Uterus (tissue), 4 donors: ENCODE results near the gene FBXO17. TPM values are rescaled to one million over a fixed set of nuclear protein-coding genes. Genes with fewer than 3 reads are reported as not detected.

Experiments
- DNase-seq, 2 donors: peaks; one replicate each; pipeline ENCODE4 v3.0.0-alpha.2; 2019 to 2020
- H3K27ac ChIP-seq, 2 donors: fragments of 200-600 bp; sonication (generic); 1 replicate in 1 of 2; 2 replicates in 1 of 2; pipeline ENCODE4 v1.5.1; 2016 to 2018
- H3K27me3 ChIP-seq, 2 donors: fragments of 200-600 bp; sonication (generic); one replicate each; pipeline ENCODE4 v1.5.1; 2018 to 2019; ENCODE audit warnings: control low read depth in 1 of 2
- H3K36me3 ChIP-seq, 2 donors: fragments of 200-600 bp; sonication (generic); one replicate each; pipeline ENCODE4 v1.5.1; 2019; ENCODE audit warnings: control low read depth in 1 of 2
- H3K4me1 ChIP-seq, 2 donors: fragments of 200-600 bp; sonication (generic); one replicate each; pipeline ENCODE4 v1.5.1; 2018 to 2019; ENCODE audit warnings: control low read depth in 1 of 2
- H3K4me3 ChIP-seq, 2 donors: fragments of 200-600 bp; sonication (generic); 1 replicate in 1 of 2; 2 replicates in 1 of 2; pipeline ENCODE4 v1.5.1; 2018 to 2019; ENCODE audit warnings: mild to moderate bottlenecking in 1 of 2
- H3K9me3 ChIP-seq, 2 donors: fragments of 200-600 bp; sonication (generic); one replicate each; pipeline ENCODE4 v1.5.1; 2019; ENCODE audit warnings: control low read depth in 1 of 2
- CTCF ChIP-seq, 4 experiments: fragments of 200-600 bp in 2 of 4; fragments of 450-650 bp in 2 of 4; sonication (generic) in 2 of 4; IDR thresholded peaks; one replicate each; pipeline ENCODE4 v1.5.1; 2016 to 2019; ENCODE audit warnings: antibody characterized with exemption in 4 of 4, mild to moderate bottlenecking in 2 of 4, moderate library complexity in 1 of 4
- POLR2A ChIP-seq, 2 donors: fragments of 450-650 bp; IDR thresholded peaks; one replicate each; pipeline ENCODE4 v1.6.1; 2016; ENCODE audit warnings: antibody characterized with exemption in 2 of 2, mild to moderate bottlenecking in 1 of 2, moderate library complexity in 1 of 2
- intact Hi-C: fragments of 100-400 bp; cut with DNase I; formaldehyde crosslinking; loops from one replicate; pipeline ENCODE4 v1.15.1; 2023; ENCODE audit warnings: low total_unique reads
- total RNA-seq, 4 donors: library from RNA; depleted of rRNA in 3 of 4; stranded (reverse); fragments of >200 nt in 3 of 4; gene quantifications; one replicate each; pipeline versions ENCODE4 v1.1.0 to v1.2.4, GENCODE V29; 2014 to 2023
- donor health status: DM: yes; HTN: yes; CAD: no.

The FBXO17 gene
- total RNA-seq, 4 donors from 2014 or later = 3.8 to 47.6 (median 36.7) TPM

GRCh38 chr19:39017026-39017425 lies 41.5 kb upstream of the FBXO17 start:
- Histone ChIP-seq H3K27ac (no peak overlapping the region), H3K4me1 (no peaks in the 10 kb centered on the region), H3K4me3 (no peak overlapping the region), H3K27me3 (no peaks in the 10 kb centered on the region), H3K36me3 (no peaks in the 10 kb centered on the region), H3K9me3 (no peaks in the 10 kb centered on the region)
- intact Hi-C loops = no loop called here
- DNase-seq = no peak
- TF ChIP-seq CTCF (IDR thresholded peaks at IDR 0.05) (no peak), POLR2A (IDR thresholded peaks at IDR 0.05) (no peak)

GRCh38 chr19:39014037-39014436 lies 38.5 kb upstream of the FBXO17 start:
- Histone ChIP-seq H3K27ac (no peak overlapping the region), H3K27me3 (no peaks in the 10 kb centered on the region), H3K4me1 (no peaks in the 10 kb centered on the region), H3K36me3 (no peaks in the 10 kb centered on the region), H3K9me3 (no peaks in the 10 kb centered on the region), H3K4me3 (no peak overlapping the region)
- no peak for DNase-seq
- intact Hi-C loops = no loop called here
- TF ChIP-seq POLR2A (IDR thresholded peaks at IDR 0.05) = no peak
- TF ChIP-seq CTCF (IDR thresholded peaks at IDR 0.05) = no peak

- Histone ChIP-seq H3K36me3 (no peaks in the 10 kb centered on the region), H3K27ac (no peak overlapping the region), H3K9me3 (no peaks in the 10 kb centered on the region), H3K27me3 (no peaks in the 10 kb centered on the region), H3K4me3 (no peak overlapping the region), H3K4me1 (no peaks in the 10 kb centered on the region)
- no peak for DNase-seq
- intact Hi-C loops = no loop called here
- TF ChIP-seq CTCF (IDR thresholded peaks at IDR 0.05) = no peak
- no peak for TF ChIP-seq POLR2A (IDR thresholded peaks at IDR 0.05)
These were observed 33.5 kb upstream of the FBXO17 start for GRCh38 chr19:39009001-39009400.

GRCh38 chr19:39008137-39008536 lies 32.6 kb upstream of the FBXO17 start:
- no peak overlapping the region for H3K27ac ChIP-seq
- TF ChIP-seq CTCF (IDR thresholded peaks at IDR 0.05) = no peak
- no peak for TF ChIP-seq POLR2A (IDR thresholded peaks at IDR 0.05)
- DNase-seq = no peak
- H3K9me3 ChIP-seq = no peaks in the 10 kb centered on the region
- H3K4me1 ChIP-seq = no peaks in the 10 kb centered on the region
- H3K36me3 ChIP-seq = no peaks in the 10 kb centered on the region
- intact Hi-C loops = no loop called here
- no peak overlapping the region for H3K4me3 ChIP-seq
- no peaks in the 10 kb centered on the region for H3K27me3 ChIP-seq

GRCh38 chr19:39007096-39007495 lies 31.6 kb upstream of the FBXO17 start:
- no peaks in the 10 kb centered on the region for H3K9me3 ChIP-seq
- H3K27me3 ChIP-seq = no peaks in the 10 kb centered on the region
- no peaks in the 10 kb centered on the region for H3K36me3 ChIP-seq
- DNase-seq = no peak
- no peaks in the 10 kb centered on the region for H3K4me1 ChIP-seq
- H3K27ac ChIP-seq = no peak overlapping the region
- H3K4me3 ChIP-seq = no peak overlapping the region
- intact Hi-C loops = no loop called here
- TF ChIP-seq CTCF (IDR thresholded peaks at IDR 0.05) = no peak
